Transverse colon (tissue), 4 donors: ENCODE measurements around the gene POC5. TPM values are rescaled to one million over a fixed set of nuclear protein-coding genes. Genes with fewer than 3 reads are reported as not detected.
A peak's percentile ranks its signal among the peaks of the same experiment; 100 is the strongest.

Source experiments
- DNase-seq: peaks from one replicate; pipeline ENCODE4 v3.0.0-alpha.2; 2019
- H3K27ac ChIP-seq, 4 donors: fragments of 200-600 bp; sonication (generic); 2 replicates each; pipeline ENCODE4 v1.5.1; 2016 to 2018; ENCODE audit warnings: inconsistent platforms in 4 of 4
- H3K27me3 ChIP-seq: fragments of 200-600 bp; sonication (generic); 2 replicates; pipeline ENCODE4 v1.5.1; 2017; ENCODE audit warnings: inconsistent platforms
- H3K36me3 ChIP-seq, 4 donors: fragments of 200-600 bp; sonication (generic); 2 replicates each; pipeline ENCODE4 v1.5.1; 2017 to 2019; ENCODE audit warnings: inconsistent platforms in 4 of 4
- H3K4me1 ChIP-seq, 4 donors: fragments of 200-600 bp; sonication (generic); 2 replicates each; pipeline ENCODE4 v1.5.1; 2017 to 2020; ENCODE audit warnings: inconsistent platforms in 4 of 4
- H3K4me3 ChIP-seq, 4 donors: fragments of 200-600 bp; sonication (generic); 1 replicate in 1 of 4; 2 replicates in 3 of 4; pipeline versions ENCODE4 v1.5.1 to v1.6.1; 2017 to 2019; ENCODE audit warnings: inconsistent platforms in 4 of 4
- H3K9me3 ChIP-seq, 2 donors: fragments of 200-600 bp; sonication (generic); 2 replicates each; pipeline ENCODE4 v1.5.1; 2017 to 2019; ENCODE audit warnings: inconsistent platforms in 2 of 2
- CTCF ChIP-seq, 5 experiments: fragments of 200-600 bp in 3 of 5; fragments of 450-650 bp in 2 of 5; sonication (generic) in 3 of 5; IDR thresholded peaks; 1 replicate in 2 of 5; 2 replicates in 3 of 5; pipeline ENCODE4 v1.5.1; 2016 to 2017; ENCODE audit warnings: antibody characterized with exemption in 5 of 5, inconsistent platforms in 3 of 5, mild to moderate bottlenecking in 2 of 5, moderate library complexity in 1 of 5
- EP300 ChIP-seq: sonication (generic); formaldehyde crosslinking; IDR thresholded peaks from one replicate; pipeline ENCODE4 v1.6.1; 2017; ENCODE audit warnings: antibody characterized with exemption, low read depth
- POLR2A ChIP-seq: fragments of 450-650 bp; IDR thresholded peaks from one replicate; pipeline ENCODE4 v1.6.1; 2016; ENCODE audit warnings: antibody characterized with exemption, mild to moderate bottlenecking, moderate library complexity
- POLR2AphosphoS5 ChIP-seq, 3 donors: sonication (generic); formaldehyde crosslinking; IDR thresholded peaks; one replicate each; pipeline ENCODE4 v1.6.1; 2016; ENCODE audit warnings: antibody characterized with exemption in 3 of 3
- WGBS, 2 donors: methylation state at CpG; one replicate each; pipeline ENCODE4 v1.1.5; 2018; ENCODE audit warnings: low coverage in 1 of 2; 5-methylcytosine and 5-hydroxymethylcytosine counted together
- in situ Hi-C, 4 donors: fragments of 200-750 bp; cut with MboI; loops; one replicate each; pipeline versions ENCODE4 v1.15.0 to v1.15.1; 2017; ENCODE audit warnings: low sequenced_read_pairs in 3 of 4, low pct_ligation_motif_present in 1 of 4, low pct_unique_long_range_greater_than_20kb in 1 of 4
- intact Hi-C: fragments of 100-400 bp; cut with DNase I; formaldehyde crosslinking; loops from one replicate; pipeline ENCODE4 v1.15.1; 2023; ENCODE audit warnings: low total_unique reads
- total RNA-seq, 4 donors: library from RNA; depleted of rRNA; stranded (reverse); fragments of >200 nt; gene quantifications; one replicate each; pipeline ENCODE4 v1.1.0, GENCODE V29; 2016

POC5 gene
- total RNA-seq, 4 donors from 2014 or later: 5.8 to 13.5 (median 11.1) TPM

GRCh38 chr5:75662061-75662460, 55.2 kb downstream of the POC5 start:
- Histone ChIP-seq H3K27ac (no peak overlapping the region), H3K27me3 (no peaks in the 10 kb centered on the region), H3K4me1 (no peaks in the 10 kb centered on the region), H3K9me3 (no peaks in the 10 kb centered on the region), H3K36me3 (no peaks in the 10 kb centered on the region), H3K4me3 (no peak overlapping the region)
- WGBS, 2 donors: 91 to 92% methylated on average over 2 of the region's 2 CpGs
- TF ChIP-seq POLR2A (no peak), POLR2AphosphoS5 (IDR thresholded peaks at IDR 0.05) (no peak), CTCF (IDR thresholded peaks at IDR 0.05) (no peak), EP300 (no peak)
- DNase-seq: no peak
- in situ Hi-C loops: loop anchor here in 1 of 4 donors (25.0 kb wide), 1 partner anchor 425 kb away; the partner anchor contains the start of gene ANKRD31
- intact Hi-C loops: no loop called here

- no peak for DNase-seq
- intact Hi-C loops: no loop called here
- in situ Hi-C loops: loop anchor here in 1 of 4 donors (25.0 kb wide), 1 partner anchor 424 kb away; the partner anchor contains the start of gene ANKRD31
- TF ChIP-seq CTCF (IDR thresholded peaks at IDR 0.05) (no peak), POLR2AphosphoS5 (IDR thresholded peaks at IDR 0.05) (no peak), EP300 (no peak), POLR2A (no peak)
- Histone ChIP-seq H3K4me1 (peaks cover 0 to 3% (median 0%) of the 10 kb centered on the region in 4 donors), H3K27me3 (no peaks in the 10 kb centered on the region), H3K27ac (peak overlapping the region in 1 of 4 donors; percentile 26), H3K9me3 (no peaks in the 10 kb centered on the region), H3K36me3 (no peaks in the 10 kb centered on the region), H3K4me3 (no peak overlapping the region)
- WGBS, 2 donors: 68 to 78% methylated on average over 3 to 16 of the region's 16 CpGs
These were observed 56.4 kb downstream of the POC5 start for GRCh38 chr5:75660678-75661465.

GRCh38 chr5:75659791-75660450, 57.3 kb downstream of the POC5 start:
- Histone ChIP-seq H3K4me1 (peaks cover 0 to 3% (median 0%) of the 10 kb centered on the region in 4 donors), H3K36me3 (no peaks in the 10 kb centered on the region), H3K4me3 (no peak overlapping the region), H3K9me3 (no peaks in the 10 kb centered on the region), H3K27ac (no peak overlapping the region), H3K27me3 (no peaks in the 10 kb centered on the region)
- WGBS, 2 donors: 78 to 83% methylated on average over 3 of the region's 3 CpGs
- no peak for TF ChIP-seq POLR2AphosphoS5 (IDR thresholded peaks at IDR 0.05)
- TF ChIP-seq CTCF (IDR thresholded peaks at IDR 0.05): no peak
- TF ChIP-seq EP300: no peak
- TF ChIP-seq POLR2A: no peak
- intact Hi-C loops: no loop called here
- in situ Hi-C loops: loop anchor here in 1 of 4 donors (25.0 kb wide), 1 partner anchor 423 kb away; the partner anchor contains the start of gene ANKRD31
- DNase-seq: no peak

GRCh38 chr5:75656311-75657003, 60.8 kb downstream of the POC5 start:
- intact Hi-C loops (no loop called here), in situ Hi-C loops (loop anchor here in 1 of 4 donors (25.0 kb wide), 1 partner anchor 419 kb away; the partner anchor contains the start of gene ANKRD31)
- H3K27me3 ChIP-seq: no peaks in the 10 kb centered on the region
- no peak for DNase-seq
- peak overlapping the region; percentile 27 to 70 (median 42) for H3K27ac ChIP-seq
- H3K9me3 ChIP-seq: no peaks in the 10 kb centered on the region
- WGBS, 2 donors: 48 to 56% methylated on average over 5 to 9 of the region's 9 CpGs
- H3K4me1 ChIP-seq: peaks cover 0 to 3% (median 0%) of the 10 kb centered on the region in 4 donors
- no peak for TF ChIP-seq POLR2AphosphoS5 (IDR thresholded peaks at IDR 0.05)
- TF ChIP-seq CTCF (IDR thresholded peaks at IDR 0.05): no peak
- no peak for TF ChIP-seq POLR2A
- TF ChIP-seq EP300: no peak
- H3K4me3 ChIP-seq: peak overlapping the region in 3 of 4 donors; percentile 19 to 40 (median 37)
- no peaks in the 10 kb centered on the region for H3K36me3 ChIP-seq
